HG03520 (cell line): ENCODE results near the gene HEPN1.

ENCODE experiments used
- ATAC-seq: cut with Tn5 transposase; IDR thresholded peaks from one replicate; pipeline ENCODE4 v1.9.1; 2021; ENCODE audit warnings: mild to moderate bottlenecking, moderate library complexity; ENCODE audit not compliant: unreplicated experiment

Gene HEPN1

DNA sequence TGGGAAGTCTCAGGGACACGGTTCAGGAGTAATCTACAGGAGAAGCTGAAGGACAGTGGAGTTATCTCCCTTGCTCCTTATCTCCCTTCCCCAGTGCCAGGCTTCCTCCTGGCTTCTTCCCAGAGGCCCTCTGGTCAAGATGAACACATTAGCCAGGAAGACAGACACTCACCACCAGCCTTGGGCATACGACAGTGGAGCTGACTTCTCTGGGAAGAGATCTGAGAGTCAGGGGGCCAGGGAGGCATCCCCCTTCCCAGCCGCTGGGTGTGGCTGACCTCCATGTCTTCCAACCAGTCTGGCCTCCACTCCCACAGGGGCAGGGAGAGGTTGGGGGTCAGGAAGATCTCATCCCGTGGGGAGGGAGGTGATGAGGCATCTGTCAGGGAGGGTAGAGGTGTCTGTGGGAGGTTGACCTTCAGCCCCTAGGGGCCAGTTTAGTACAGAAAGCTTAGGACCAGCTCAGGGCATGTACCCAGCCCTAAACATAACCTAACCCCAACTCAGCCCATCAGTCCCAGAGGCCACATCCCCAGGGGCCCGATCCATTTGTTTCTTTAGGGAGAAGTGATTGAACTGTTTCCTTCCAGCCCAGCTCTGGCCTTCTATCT, 34.1 kb upstream of the HEPN1 start:
- no peak for ATAC-seq

GRCh38 chr11:124886476-124886875, 32.6 kb upstream of the HEPN1 start:
- no peak for ATAC-seq

- no peak for ATAC-seq
Observed at GRCh38 chr11:124886978-124887666, 31.9 kb upstream of the HEPN1 start.

GRCh38 chr11:124887667-124888013, 31.4 kb upstream of the HEPN1 start:
- ATAC-seq: no peak

GRCh38 chr11:124889191-124890091, 29.6 kb upstream of the HEPN1 start:
- ATAC-seq: no peak

DNA sequence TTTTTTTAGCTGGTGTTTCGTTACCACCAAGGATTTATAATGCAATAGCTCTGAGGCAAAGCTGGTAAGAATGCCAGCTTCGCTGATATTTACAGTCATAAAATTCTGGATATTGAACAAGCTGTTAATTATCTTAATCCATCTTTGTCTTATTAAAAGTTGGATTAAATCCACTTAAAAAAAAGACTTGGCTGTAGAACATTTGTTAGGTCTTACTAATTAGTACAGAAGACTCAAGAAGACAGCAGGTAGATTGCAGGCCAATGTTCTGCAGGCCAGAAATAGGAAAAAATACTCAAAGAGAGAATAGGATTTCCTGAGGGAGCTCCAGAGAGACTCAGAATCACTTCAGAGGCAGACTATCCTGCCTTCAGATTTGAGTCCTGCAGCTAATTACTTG, 28.9 kb upstream of the HEPN1 start:
- ATAC-seq: no peak

GRCh38 chr11:124890683-124891372, 28.2 kb upstream of the HEPN1 start:
- ATAC-seq: no peak

- no peak for ATAC-seq
Observed at GRCh38 chr11:124891373-124891861, 27.6 kb upstream of the HEPN1 start.

DNA sequence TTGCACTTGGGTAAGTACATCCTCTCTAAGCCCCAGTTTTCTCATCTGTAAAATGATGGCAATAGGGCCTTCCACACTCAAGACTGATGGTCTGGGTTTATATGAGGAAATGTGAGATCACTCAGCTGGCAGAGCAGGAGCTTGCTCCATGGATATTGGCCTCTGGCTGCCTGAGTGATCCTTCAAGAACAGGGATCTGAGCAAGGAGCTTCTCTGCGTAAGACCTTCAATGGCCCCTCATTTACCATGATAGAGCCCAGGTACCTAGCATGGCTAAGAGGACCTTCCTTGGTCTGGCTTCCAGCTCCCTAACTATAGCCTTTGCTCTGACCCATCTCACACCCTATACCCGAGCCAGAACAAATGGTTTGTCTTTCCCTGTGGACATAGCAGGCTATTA, 26.9 kb upstream of the HEPN1 start:
- ATAC-seq: no peak

DNA sequence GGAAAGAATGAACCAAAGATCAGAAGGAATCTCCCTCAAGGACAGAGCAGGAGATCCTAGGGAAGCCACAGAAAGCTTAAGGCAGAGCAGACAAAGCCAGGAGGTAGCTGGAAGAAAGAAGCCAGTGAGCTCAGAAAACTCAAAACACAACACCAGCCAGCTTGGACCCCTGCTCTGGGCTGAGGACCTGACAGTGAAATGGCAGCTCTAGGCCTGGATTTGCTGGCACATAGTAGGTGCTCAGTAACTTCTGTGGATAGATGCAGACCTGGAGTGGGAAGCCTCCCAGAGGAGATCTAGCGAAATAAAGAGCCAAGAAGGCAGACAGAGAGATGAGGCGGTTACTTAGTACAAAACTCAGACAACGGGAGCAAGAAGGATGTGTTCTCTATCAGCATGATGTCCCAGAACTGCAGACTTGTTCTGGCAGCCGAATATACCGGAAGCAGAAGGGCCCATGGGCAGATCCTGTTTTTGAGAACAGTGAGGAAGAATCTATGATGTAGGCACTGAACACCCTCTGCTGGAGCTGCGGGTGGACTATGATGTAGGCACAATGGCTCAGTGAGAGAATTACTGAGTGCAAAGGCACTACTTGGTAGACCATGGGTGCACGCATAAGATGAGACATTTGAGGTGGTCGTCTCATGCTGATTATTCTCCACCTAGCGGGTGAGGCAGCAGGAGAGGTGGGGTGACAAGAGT, 26.1 kb upstream of the HEPN1 start:
- no peak for ATAC-seq

DNA sequence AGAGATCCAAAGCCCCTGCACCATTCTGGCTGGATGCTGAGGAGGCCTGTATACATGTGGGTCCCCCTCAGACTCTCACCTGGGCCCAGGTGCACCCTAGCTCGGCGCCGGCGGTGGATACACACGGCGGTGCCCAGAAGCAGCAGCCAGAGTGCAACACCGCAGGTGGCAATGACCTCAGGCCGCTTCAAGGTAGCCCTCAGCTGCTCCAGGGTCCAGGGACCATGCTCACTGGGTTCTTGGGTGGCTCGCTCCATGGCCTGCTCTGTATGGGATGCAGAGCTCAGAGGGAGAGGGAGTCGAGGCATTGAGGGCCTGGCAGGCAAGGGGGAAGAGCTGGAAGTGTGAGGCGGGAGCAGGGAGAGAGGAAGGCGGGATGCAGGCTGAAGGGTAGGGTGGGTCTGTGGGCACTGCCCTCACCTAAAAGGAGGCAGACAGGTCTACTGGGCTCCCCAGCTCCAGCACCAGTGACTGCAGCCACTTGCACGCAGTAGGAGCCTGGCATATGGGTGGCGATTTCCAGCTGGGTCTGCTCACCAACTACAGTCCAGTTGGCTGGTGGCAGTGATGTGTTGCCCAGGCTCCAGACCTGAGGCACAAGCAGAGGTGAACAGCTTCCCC, 25.2 kb upstream of the HEPN1 start:
- ATAC-seq: no peak

GRCh38 chr11:124894606-124895430, 24.2 kb upstream of the HEPN1 start:
- no peak for ATAC-seq

GRCh38 chr11:124895471-124895971, 23.5 kb upstream of the HEPN1 start:
- ATAC-seq: no peak

DNA sequence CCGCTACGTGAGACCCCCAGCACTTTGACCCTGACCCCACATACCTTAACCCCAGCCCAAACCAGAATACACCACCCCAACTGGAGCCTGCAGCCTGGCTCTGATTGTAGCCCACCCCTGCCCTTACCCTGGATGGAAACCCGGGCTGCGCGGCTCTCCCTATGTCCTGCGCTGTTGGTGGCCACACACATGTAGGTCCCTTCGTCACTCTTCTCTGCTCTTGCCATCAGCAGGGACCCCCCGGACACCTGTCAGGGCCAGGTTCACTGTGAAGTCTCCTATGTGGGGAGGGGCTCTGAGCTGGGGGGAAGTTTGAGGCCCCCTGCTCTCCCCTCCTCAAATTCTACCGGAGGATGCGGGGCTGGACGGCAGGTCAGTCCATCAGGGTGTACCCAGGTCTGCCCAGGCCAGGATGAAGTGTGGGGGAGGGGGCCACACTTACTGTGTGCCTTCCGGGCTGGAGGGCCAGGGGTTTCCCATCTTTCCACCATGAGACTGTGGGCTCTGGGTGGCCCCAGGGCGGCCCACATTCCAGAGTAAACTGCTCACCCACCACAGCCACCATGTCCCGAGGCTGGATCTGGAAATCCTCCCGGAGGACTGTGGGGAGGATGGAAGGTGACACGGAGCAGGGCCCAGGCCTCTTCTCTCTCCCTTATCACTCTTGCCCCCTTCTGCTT, 22.8 kb upstream of the HEPN1 start:
- ATAC-seq: no peak

GRCh38 chr11:124896821-124897391, 22.1 kb upstream of the HEPN1 start:
- no peak for ATAC-seq

- ATAC-seq: no peak
Observed at GRCh38 chr11:124897674-124898262, 21.3 kb upstream of the HEPN1 start, which contains the start of gene ROBO4. ROBO4 (minus strand) TSS chr11:124897865; CDS start chr11:124897795, 70 bp downstream.

- ATAC-seq: no peak
Observed at GRCh38 chr11:124898263-124898680, 20.8 kb upstream of the HEPN1 start.

DNA sequence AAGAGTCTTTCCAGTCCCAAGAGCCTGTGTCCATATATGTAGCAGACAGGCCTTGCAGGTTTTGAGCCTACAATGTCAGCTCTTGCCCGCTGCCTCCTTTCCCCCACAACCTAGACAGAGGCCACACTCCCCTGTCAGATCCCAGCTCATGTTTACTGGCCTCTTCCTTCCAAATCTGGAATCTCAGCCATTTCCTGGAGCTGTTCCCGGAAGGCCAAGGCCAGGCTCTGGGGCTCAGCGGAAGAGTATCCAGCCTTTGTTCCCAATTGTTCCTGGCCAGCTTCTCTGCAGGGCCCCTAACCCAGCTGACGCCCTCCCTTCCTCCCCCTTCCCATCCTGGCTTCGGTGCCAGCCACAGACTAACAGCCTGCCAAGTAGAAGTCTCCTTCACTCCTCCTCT, 20.3 kb upstream of the HEPN1 start:
- no peak for ATAC-seq
